NCI-H345 treated with DMSO at 0.1 percent for 48 hours (cell line): Measurements from ENCODE around the gene SLC12A3.
"Not testable (repeated sequence)": the region's sequence is repeated elsewhere in the genome, so short reads cannot be mapped to it uniquely, and the experiment has no call there.

Experiments
- DNase-seq: peaks from one replicate; lab custom pipeline; 2025; ENCODE audit not compliant: unreplicated experiment; lab: John Stamatoyannopoulos, UW

The SLC12A3 gene

GRCh38 chr16:56918467-56919012 is 53.5 kb downstream of the SLC12A3 start:
- DNase-seq, result no peak

GRCh38 chr16:56919099-56919800 is 54.2 kb downstream of the SLC12A3 start:
- DNase-seq, result no peak

- DNase-seq, result no peak
These were observed 56.6 kb downstream of the SLC12A3 start for GRCh38 chr16:56921571-56921970.

GRCh38 chr16:56923481-56924091 is 58.6 kb downstream of the SLC12A3 start:
- no peak for DNase-seq

DNA sequence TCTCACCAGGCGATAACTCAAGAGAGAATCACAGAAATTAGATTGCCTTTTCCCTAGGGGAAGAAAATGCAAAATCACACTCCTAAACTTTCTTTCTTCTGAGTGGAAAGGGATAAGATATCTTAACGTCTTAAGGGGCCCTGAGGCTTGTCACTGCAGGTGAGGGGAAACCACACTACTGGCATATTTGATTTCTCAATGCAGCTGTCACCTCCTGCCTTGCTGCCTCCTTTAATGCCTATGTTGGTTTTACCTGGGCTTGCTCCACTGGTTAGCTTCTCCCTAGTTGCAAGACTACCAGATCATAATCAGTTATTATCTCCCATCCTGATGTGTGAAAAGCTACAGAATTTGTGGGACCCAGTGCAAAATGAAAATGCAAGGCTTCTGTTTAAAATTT is 62.5 kb downstream of the SLC12A3 start:
- no peak for DNase-seq

DNA sequence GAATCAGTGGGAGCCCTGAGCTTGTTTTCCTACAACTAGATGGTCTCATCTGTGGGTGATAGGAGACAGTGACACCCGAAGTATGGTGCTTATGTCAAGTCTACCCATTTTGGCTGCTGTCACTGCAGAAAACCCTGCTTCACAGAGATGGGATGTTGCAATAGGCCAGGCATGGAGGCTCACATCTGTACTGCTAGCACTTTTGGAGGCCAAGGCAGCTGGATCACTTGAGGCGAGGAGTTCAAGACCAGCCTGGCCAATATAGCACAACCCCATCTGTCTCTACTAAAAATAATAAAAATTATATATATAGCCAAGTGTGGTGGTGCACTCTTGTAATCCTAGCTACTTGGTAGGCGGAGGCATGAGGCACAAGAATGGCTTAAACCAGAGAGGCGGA is 64.6 kb downstream of the SLC12A3 start:
- no peak for DNase-seq

DNA sequence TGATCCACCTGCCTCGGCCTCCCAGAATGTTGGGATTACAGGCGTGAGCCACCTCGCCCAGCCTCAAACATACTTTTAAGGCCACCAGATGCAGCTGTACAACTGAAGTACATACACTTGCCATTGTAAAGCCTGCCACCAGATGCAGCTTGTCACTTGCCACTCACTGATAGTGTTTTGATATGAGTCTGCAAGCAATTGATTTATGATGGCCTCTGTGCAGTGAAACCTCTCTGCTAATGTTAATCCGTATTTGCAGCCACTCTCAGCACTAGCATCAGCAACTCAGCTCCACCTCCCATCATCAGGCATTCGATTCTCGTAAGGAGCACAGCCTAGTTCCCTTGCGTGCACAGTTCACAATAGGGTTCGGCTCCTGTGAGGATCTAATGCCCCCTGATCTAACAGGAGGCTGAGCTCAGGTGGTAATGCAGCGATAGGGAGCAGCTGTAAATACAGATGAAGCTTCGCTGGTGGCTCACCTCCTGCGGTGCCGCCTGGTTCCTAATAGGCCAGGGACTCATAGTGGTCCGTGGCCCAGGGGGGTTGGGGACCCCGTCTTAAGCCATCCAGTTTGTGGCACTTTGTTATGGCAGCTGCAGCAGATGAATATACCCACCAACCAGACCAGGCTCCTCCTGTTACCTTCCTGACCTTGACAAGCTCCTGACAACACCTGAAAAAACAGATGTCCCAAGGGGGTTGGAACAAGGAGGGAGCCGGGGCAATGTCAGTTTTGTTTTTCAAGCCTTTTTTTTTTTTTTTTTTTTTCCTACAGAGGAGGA is 65.7 kb downstream of the SLC12A3 start:
- peak; percentile 65 for DNase-seq

DNA sequence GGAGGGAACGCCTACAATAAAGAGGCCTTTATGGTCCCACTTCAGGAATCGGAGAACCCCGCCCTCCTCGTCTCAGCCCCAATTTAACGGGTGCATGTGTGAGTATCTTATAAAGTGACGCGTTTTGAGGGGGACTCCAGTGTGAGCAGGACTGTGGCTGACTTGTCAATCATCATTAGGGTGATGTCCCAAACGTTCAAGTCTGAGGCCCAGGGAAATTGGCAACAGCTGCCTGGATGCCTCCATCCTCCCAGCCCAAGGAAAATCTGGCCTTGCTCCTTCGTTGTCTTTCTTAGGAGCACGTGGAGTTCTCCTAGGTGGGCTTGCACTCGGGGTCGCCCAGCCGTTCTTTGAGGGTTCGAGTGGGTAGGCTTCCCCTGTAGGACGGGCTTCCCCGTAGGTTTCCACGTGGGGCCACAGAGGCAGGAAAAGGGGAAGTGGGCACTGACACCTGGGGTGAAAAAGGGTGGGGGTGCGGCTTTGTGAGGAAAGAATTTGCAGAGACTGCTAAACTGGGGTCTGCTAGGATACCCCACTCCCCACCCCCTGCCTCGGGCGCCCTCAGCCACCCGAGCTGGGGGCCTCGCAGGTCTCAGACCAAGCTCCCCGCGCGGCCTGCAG is 66.4 kb downstream of the SLC12A3 start:
- no peak for DNase-seq

DNA sequence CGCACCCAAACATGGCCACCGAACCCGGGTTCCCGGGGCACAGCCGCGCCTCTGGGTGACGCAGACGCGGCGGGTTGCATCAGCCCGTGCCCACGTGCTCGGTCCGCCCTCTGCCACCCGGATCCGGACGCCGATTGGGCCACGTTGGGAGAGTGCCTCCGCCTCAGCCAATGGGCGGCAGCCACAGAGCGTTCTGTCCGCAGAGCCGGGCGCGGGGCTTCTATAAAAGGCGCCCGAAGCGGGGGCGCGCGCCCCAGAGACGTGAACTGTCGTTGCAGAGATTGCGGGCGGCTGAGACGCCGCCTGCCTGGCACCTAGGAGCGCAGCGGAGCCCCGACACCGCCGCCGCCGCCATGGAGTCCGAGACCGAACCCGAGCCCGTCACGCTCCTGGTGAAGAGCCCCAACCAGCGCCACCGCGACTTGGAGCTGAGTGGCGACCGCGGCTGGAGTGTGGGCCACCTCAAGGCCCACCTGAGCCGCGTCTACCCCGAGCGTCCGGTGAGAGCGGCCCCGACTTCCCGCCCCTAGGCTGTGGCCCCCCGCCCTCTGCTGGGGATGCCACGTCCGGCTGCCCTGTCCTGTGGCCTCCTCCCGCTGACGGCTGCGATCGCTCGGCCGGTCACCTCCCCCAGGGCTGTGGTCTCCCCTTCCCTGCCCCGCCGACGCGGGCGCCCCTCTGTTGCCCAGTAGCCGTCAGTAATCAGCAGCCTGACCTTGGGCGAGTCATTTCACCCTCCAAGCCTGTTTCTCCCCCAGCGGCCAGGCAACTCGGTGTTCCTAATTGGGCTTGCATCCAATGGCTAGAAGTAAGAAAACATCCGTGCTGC is 67.1 kb downstream of the SLC12A3 start, which contains the start of gene HERPUD1:
Gene HERPUD1 (plus strand): TSS at position 251 of the 829 bp plus-strand sequence. CDS start 103 bp downstream, at position 354.
- peak; percentile 80 for DNase-seq

- no peak for DNase-seq
These were observed 68.0 kb downstream of the SLC12A3 start for GRCh38 chr16:56932721-56933619.

GRCh38 chr16:56933828-56934598 is 69.0 kb downstream of the SLC12A3 start:
- DNase-seq, result no peak

DNA sequence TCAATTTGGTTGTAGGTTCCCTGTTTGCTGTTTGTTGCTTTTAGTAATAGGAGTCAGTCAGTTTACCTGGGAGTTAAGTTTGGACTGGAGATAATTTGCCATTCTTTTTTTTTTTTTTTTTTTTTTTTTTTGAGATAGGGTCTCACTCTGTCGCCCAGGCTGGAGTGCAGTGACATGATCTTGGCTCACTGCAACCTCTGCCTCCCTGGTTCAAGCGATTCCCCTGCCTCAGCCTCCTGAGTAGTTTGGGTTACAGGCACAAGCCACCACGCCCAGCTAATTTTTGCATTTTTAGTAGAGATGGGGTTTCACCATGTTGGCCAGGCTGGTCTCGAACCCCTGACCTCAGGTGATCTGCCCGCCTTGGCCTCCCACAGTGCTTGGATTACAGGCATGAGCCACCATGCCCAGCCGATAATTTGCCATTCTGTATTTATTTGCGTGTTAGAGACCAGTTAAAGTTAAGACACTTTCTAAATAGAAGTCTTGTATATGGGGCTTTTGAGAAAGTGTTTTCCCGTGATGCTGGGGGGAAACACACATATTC is 69.7 kb downstream of the SLC12A3 start:
- not testable (repeated sequence) for DNase-seq

GRCh38 chr16:56935201-56935600 is 70.2 kb downstream of the SLC12A3 start:
- DNase-seq, result no peak

GRCh38 chr16:56936491-56936890 is 71.5 kb downstream of the SLC12A3 start:
- DNase-seq, result no peak

- DNase-seq, result no peak
These were observed 71.9 kb downstream of the SLC12A3 start for GRCh38 chr16:56936950-56937349.

DNA sequence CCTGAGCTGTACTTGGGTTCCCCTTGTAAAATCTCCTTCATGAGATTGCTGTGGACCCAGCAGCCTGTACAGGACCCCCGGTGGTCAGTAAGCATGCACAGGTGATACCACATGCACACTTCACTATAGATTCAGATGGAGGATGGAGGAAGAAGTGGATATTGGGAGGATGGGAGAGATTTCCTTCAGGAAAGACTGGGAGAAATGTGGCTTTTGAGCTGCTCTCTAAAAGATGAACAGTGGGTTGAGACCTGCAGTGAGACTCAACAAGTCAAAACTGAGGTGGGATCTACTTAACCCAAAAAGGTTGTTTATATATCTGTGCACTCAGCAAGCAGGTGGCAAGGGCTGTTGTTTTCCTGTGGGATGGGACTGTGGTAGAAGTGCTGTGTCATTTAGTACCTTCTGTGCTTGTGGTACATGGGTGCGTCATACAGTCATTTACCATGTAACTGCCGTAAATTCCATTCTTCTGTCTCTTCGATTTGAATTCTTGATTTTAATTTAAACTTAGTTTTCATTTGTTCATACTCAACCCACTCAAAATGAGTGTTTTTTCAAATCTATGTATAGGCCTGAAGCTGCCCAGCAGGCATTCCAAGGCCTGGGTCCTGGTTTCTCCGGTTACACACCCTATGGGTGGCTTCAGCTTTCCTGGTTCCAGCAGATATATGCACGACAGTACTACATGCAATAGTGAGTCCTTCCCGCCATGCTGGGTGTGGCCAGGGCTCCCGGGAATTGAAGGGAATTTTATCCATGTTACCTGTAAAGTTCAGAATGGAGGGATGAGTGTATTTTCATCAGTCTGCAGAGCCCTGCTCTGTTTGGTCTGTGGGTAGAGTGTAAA is 73.9 kb downstream of the SLC12A3 start:
- DNase-seq, result no peak

GRCh38 chr16:56939801-56940200 is 74.8 kb downstream of the SLC12A3 start:
- peak; percentile 85 for DNase-seq
